HepG2 (cell line): ENCODE data around the gene DDR1. TPM values are rescaled to one million over a fixed set of nuclear protein-coding genes. Genes with fewer than 3 reads are reported as not detected.

Experiments
- AKNA ChIP-seq: sonication (generic); formaldehyde crosslinking; IDR thresholded peaks from 2 replicates; pipeline ENCODE4 v1.4.0; 2020; ENCODE audit warnings: missing genetic modification reagents, borderline replicate concordance
- ATRX ChIP-seq: sonication (generic); formaldehyde crosslinking; IDR thresholded peaks from 2 replicates; pipeline ENCODE4 v1.4.0; 2020; ENCODE audit warnings: missing genetic modification reagents, borderline replicate concordance
- CHD4 ChIP-seq: fragments of 200-600 bp; sonication (generic); IDR thresholded peaks from 2 replicates; pipeline ENCODE4 v1.7.0; 2017; ENCODE audit warnings: mild to moderate bottlenecking, low read length, borderline replicate concordance
- ETV5 ChIP-seq: IDR thresholded peaks from 2 replicates; pipeline ENCODE4 v1.6.1; 2018; ENCODE audit warnings: missing biosample characterization, missing genetic modification reagents, inconsistent platforms, borderline replicate concordance
- FOXM1 ChIP-seq: sonication (generic); formaldehyde crosslinking; IDR thresholded peaks from 2 replicates; pipeline ENCODE4 v1.5.0; 2020; ENCODE audit warnings: missing genetic modification reagents
- IKZF1 ChIP-seq: fragments of 450-650 bp; IDR thresholded peaks from 2 replicates; pipeline ENCODE4 v1.7.1; 2016
- KLF13 ChIP-seq: sonication (generic); formaldehyde crosslinking; IDR thresholded peaks from 2 replicates; pipeline ENCODE4 v1.4.0; 2020; ENCODE audit warnings: mild to moderate bottlenecking, missing genetic modification reagents
- KLF16 ChIP-seq, 2 experiments: sonication (generic) in 1 of 2; formaldehyde crosslinking in 1 of 2; IDR thresholded peaks; 2 replicates each; pipeline versions ENCODE4 v1.6.1 to v1.8.0; 2016 to 2023; ENCODE audit warnings: missing genetic modification reagents in 2 of 2, missing compliant biosample characterization in 1 of 2
- MAF1 ChIP-seq: sonication (generic); formaldehyde crosslinking; IDR thresholded peaks from 2 replicates; pipeline ENCODE4 v1.5.0; 2020; ENCODE audit warnings: missing genetic modification reagents, borderline replicate concordance
- NFYB ChIP-seq: sonication (generic); formaldehyde crosslinking; IDR thresholded peaks from 2 replicates; pipeline ENCODE4 v1.4.0; 2020; ENCODE audit warnings: missing genetic modification reagents
- NPAS2 ChIP-seq: sonication (generic); formaldehyde crosslinking; IDR thresholded peaks from 2 replicates; pipeline ENCODE4 v1.8.0; 2022; ENCODE audit warnings: mild to moderate bottlenecking, missing genetic modification reagents, borderline replicate concordance
- PRDM10 ChIP-seq: sonication (generic); formaldehyde crosslinking; IDR thresholded peaks from 2 replicates; pipeline ENCODE4 v1.4.0; 2020; ENCODE audit warnings: low read depth, missing genetic modification reagents
- TCF7 ChIP-seq: sonication (generic); IDR thresholded peaks from 2 replicates; pipeline ENCODE4 v1.6.1; 2016; ENCODE audit warnings: antibody characterized with exemption, low read depth
- XBP1 ChIP-seq: sonication (generic); formaldehyde crosslinking; IDR thresholded peaks from 2 replicates; pipeline ENCODE4 v1.5.0; 2020; ENCODE audit warnings: missing genetic modification reagents
- ZNF331 ChIP-seq: sonication (generic); formaldehyde crosslinking; IDR thresholded peaks from 2 replicates; pipeline ENCODE4 v1.4.0; 2020; ENCODE audit warnings: missing genetic modification reagents
- ZNF841 ChIP-seq: sonication (generic); formaldehyde crosslinking; IDR thresholded peaks from 2 replicates; pipeline ENCODE4 v1.8.1; 2023; ENCODE audit warnings: missing genetic modification reagents, borderline replicate concordance
- ZSCAN20 ChIP-seq: sonication (generic); formaldehyde crosslinking; IDR thresholded peaks from 2 replicates; pipeline ENCODE4 v1.4.0; 2020; ENCODE audit warnings: missing genetic modification reagents, mild to moderate bottlenecking, borderline replicate concordance
- ZSCAN22 ChIP-seq: sonication (generic); formaldehyde crosslinking; IDR thresholded peaks from 2 replicates; pipeline ENCODE4 v1.4.0; 2020; ENCODE audit warnings: mild to moderate bottlenecking, missing genetic modification reagents
- polyA plus RNA-seq, 8 experiments: library from polyadenylated mRNA; depleted of rRNA in 3 of 8; stranded (reverse) in 7 of 8; unstranded in 1 of 8; fragments of >200 nt; fragmentation: Illumina TruSeq in 4 of 8; extraction: Trizol in 4 of 8; gene quantifications; 2 replicates each; pipeline versions ENCODE4 v1.2.1 to v1.2.3, GENCODE V29; 2011 to 2016; ENCODE audit warnings: low read depth in 4 of 8, missing spikeins in 1 of 8, mixed read lengths in 1 of 8; ENCODE audit not compliant: insufficient read depth in 1 of 8
- total RNA-seq, 5 experiments: library from RNA; depleted of rRNA; stranded (reverse); fragments of >200 nt; fragmentation: Illumina TruSeq; extraction: Trizol; gene quantifications; 2 replicates each; pipeline ENCODE4 v1.2.3, GENCODE V29; 2016; ENCODE audit warnings: low read depth in 1 of 5
- TF ChIP-seq, protein P1 (sequence below): sonication (generic); formaldehyde crosslinking; IDR thresholded peaks from 2 replicates; pipeline ENCODE4 v1.9.0; 2022; ENCODE audit warnings: missing genetic modification reagents, mild to moderate bottlenecking, borderline replicate concordance

The DDR1 gene
- total and polyA plus RNA-seq, 2 of the 13 experiments (the other 11 are each of a cell fraction or from before 2014, with no cell fraction given): 16.7 to 20.2 TPM

GRCh38 chr6:30877419-30878262 lies 6.7 kb upstream of the DDR1 start (continued):
- no peak for TF ChIP-seq XBP1 (CRISPR knock-in tag)
- TF ChIP-seq ZNF331 (CRISPR knock-in tag): peak; percentile 69
- TF ChIP-seq TCF7: no peak
- TF ChIP-seq ATRX (CRISPR knock-in tag): no peak
- TF ChIP-seq ZSCAN22 (CRISPR knock-in tag): no peak
- peak in 1 of 2 experiments; percentile 24; a peak in 1 of 4 replicates for TF ChIP-seq KLF16 (CRISPR knock-in tag; IDR thresholded peaks at IDR 0.05)
- TF ChIP-seq IKZF1: no peak
- TF ChIP-seq PRDM10 (CRISPR knock-in tag): peak; percentile 45; the same call in 1 of the 2 replicates
- TF ChIP-seq ZSCAN20: 0 out of 2 replicates have a peak, but pooled peaks have one; percentile 36
- TF ChIP-seq MAF1 (CRISPR knock-in tag): no peak
- no peak for TF ChIP-seq NFYB (CRISPR knock-in tag)
- no peak for TF ChIP-seq ZNF841 (CRISPR knock-in tag)
- TF ChIP-seq, protein P1, sequence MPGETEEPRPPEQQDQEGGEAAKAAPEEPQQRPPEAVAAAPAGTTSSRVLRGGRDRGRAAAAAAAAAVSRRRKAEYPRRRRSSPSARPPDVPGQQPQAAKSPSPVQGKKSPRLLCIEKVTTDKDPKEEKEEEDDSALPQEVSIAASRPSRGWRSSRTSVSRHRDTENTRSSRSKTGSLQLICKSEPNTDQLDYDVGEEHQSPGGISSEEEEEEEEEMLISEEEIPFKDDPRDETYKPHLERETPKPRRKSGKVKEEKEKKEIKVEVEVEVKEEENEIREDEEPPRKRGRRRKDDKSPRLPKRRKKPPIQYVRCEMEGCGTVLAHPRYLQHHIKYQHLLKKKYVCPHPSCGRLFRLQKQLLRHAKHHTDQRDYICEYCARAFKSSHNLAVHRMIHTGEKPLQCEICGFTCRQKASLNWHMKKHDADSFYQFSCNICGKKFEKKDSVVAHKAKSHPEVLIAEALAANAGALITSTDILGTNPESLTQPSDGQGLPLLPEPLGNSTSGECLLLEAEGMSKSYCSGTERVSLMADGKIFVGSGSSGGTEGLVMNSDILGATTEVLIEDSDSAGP (CRISPR knock-in tag): peak; percentile 43; the same call in 1 of the 2 replicates
- TF ChIP-seq ETV5 (CRISPR knock-in tag): peak; percentile 75
- TF ChIP-seq FOXM1 (CRISPR knock-in tag): no peak
- TF ChIP-seq CHD4: no peak
- no peak for TF ChIP-seq NPAS2 (CRISPR knock-in tag)
- no peak for TF ChIP-seq KLF13 (CRISPR knock-in tag)
- no peak for TF ChIP-seq AKNA (CRISPR knock-in tag)
